SW480 (cell line): Measurements from ENCODE around the gene KDM5B.
"Not testable (repeated sequence)": the region's sequence is repeated elsewhere in the genome, so short reads cannot be mapped to it uniquely, and the experiment has no call there.

Source experiments
- DNase-seq: peaks from one replicate; pipeline ENCODE4 v3.0.0-alpha.2; 2016; ENCODE audit warnings: low spot score

The KDM5B gene

GRCh38 chr1:202812176-202813026, 4.2 kb upstream of the KDM5B start:
- peak; percentile 26 for DNase-seq

- no peak for DNase-seq
These were observed 3.3 kb upstream of the KDM5B start for GRCh38 chr1:202811296-202812175.

GRCh38 chr1:202810615-202811295, 2.5 kb upstream of the KDM5B start, which contains the start of gene PCAT6:
Gene PCAT6 (plus strand): TSS chr1:202810954.
- DNase-seq, result peak; percentile 93

- DNase-seq, result no peak
These were observed 2.0 kb upstream of the KDM5B start for GRCh38 chr1:202810193-202810614.

- DNase-seq, result no peak
These were observed 1.5 kb upstream of the KDM5B start for GRCh38 chr1:202809597-202810159.

- DNase-seq, result peak; percentile 46
These were observed 733 bp downstream of the KDM5B start for GRCh38 chr1:202807451-202807925.

- no peak for DNase-seq
These were observed 1.3 kb downstream of the KDM5B start for GRCh38 chr1:202806845-202807450.

- DNase-seq, result no peak
These were observed 2.1 kb downstream of the KDM5B start for GRCh38 chr1:202805886-202806844.

- DNase-seq, result no peak
These were observed 4.1 kb downstream of the KDM5B start for GRCh38 chr1:202804126-202804525.

GRCh38 chr1:202802998-202803932, 5.0 kb downstream of the KDM5B start:
- no peak for DNase-seq

GRCh38 chr1:202802034-202802433, 6.2 kb downstream of the KDM5B start:
- no peak for DNase-seq

- DNase-seq, result no peak
These were observed 7.0 kb downstream of the KDM5B start for GRCh38 chr1:202801175-202801574.

- DNase-seq, result no peak
These were observed 7.5 kb downstream of the KDM5B start for GRCh38 chr1:202800742-202801141.

- DNase-seq, result no peak
These were observed 9.4 kb downstream of the KDM5B start for GRCh38 chr1:202798792-202799331.

- DNase-seq, result no peak
These were observed 10.0 kb downstream of the KDM5B start for GRCh38 chr1:202798260-202798659.

- DNase-seq, result no peak
These were observed 11.6 kb downstream of the KDM5B start for GRCh38 chr1:202796670-202797069.

GRCh38 chr1:202794931-202795330, 13.3 kb downstream of the KDM5B start:
- DNase-seq, result not testable (repeated sequence)

- no peak for DNase-seq
These were observed 14.0 kb downstream of the KDM5B start for GRCh38 chr1:202794051-202794740.
